Right lobe of liver (tissue), 4 donors: ENCODE measurements around the gene NUP210.

Source experiments
- POLR2A ChIP-seq: fragments of 450-650 bp; IDR thresholded peaks from one replicate; pipeline ENCODE4 v1.6.1; 2017; ENCODE audit warnings: antibody characterized with exemption, mild to moderate bottlenecking
- TF ChIP-seq, protein P1 (sequence below), 4 donors: fragments of 200-600 bp in 3 of 4; fragments of 450-650 bp in 1 of 4; IDR thresholded peaks; one replicate each; pipeline versions ENCODE4 v1.5.1 to v1.8.0; 2016 to 2022; ENCODE audit warnings: antibody characterized with exemption in 4 of 4, mild to moderate bottlenecking in 2 of 4
- donor health status: DM: no; HTN: no; CAD: no.
- donor health status: DM: no; HTN: no; CAD: no.
- donor health status: DM: no; HTN: yes; CAD: no.

DNA sequence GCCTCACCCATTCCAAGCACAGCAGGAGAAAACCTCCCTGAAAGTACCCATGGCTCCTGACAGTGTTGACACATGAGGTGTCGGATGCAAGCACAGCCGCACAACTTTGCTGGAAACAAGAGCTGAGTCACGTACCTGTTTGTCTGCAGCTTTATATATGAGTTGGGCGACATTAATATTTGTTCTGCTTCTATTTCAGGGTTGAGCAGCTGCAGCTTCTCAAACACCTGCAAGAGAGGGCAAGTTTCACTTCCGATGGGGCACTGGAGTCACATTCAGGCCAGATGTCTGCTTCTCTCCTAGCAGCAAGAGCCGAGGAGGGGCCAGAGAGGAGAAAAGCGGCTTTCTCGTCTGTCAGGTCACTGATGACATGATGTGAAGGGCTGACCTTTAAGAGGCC is 88.0 kb downstream of the NUP210 start:
- TF ChIP-seq, protein P1, sequence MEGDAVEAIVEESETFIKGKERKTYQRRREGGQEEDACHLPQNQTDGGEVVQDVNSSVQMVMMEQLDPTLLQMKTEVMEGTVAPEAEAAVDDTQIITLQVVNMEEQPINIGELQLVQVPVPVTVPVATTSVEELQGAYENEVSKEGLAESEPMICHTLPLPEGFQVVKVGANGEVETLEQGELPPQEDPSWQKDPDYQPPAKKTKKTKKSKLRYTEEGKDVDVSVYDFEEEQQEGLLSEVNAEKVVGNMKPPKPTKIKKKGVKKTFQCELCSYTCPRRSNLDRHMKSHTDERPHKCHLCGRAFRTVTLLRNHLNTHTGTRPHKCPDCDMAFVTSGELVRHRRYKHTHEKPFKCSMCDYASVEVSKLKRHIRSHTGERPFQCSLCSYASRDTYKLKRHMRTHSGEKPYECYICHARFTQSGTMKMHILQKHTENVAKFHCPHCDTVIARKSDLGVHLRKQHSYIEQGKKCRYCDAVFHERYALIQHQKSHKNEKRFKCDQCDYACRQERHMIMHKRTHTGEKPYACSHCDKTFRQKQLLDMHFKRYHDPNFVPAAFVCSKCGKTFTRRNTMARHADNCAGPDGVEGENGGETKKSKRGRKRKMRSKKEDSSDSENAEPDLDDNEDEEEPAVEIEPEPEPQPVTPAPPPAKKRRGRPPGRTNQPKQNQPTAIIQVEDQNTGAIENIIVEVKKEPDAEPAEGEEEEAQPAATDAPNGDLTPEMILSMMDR (IDR thresholded peaks at IDR 0.05) = no peak
- TF ChIP-seq POLR2A = no peak
